ENCODE results near the gene LEFTY2.
"Not testable (repeated sequence)": the region's sequence is repeated elsewhere in the genome, so short reads cannot be mapped to it uniquely, and the experiment has no call there.

The LEFTY2 gene

DNA sequence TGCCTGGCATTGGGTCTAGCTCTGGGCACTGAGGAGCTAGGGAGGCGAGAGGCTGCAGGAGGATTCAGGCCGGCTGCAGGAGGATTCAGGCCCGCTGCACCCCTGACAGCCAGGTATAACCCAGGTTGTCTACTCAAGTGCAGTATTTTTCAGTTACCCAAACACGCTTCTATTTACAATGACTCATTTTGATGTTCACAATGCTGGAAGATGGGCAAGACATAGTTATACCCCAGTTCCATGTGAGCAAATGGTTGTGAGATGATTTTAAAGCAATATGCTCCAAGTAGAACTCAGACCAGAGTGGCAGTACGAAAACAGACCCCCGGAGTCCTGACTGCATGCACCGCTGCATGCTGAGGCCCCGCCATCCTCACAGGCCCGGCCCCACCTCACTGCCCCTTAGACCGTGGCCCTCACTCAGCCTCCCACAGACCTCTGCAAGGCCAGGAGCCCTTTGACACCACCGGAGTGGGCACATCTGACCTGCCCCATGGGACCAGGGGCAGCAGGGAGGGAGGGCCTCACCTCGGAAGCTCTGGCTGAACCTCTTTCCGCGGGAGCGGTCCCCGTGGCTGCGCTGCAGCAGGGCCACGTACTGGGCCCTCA lies 52.6 kb downstream of the LEFTY2 start:
- Histone ChIP-seq H3K9ac (ENCODE audit: low read length) (no peak overlapping the region), H3K79me2 (ENCODE audit: low read length) (peaks cover 4% of the 10 kb centered on the region; the same call in 1 of the 2 replicates), H3K9me2 (replicated peaks; ENCODE audit: insufficient read depth, low read length) (no peaks in the 10 kb centered on the region), H3K4me2 (ENCODE audit: low read depth, low read length) (no peak overlapping the region), H3K36me3 (replicated peaks; ENCODE audit: insufficient read depth, low read length) (no peaks in the 10 kb centered on the region), H3K4me1 (ENCODE audit: low read length) (no peaks in the 10 kb centered on the region), H4K20me1 (ENCODE audit: insufficient read depth, low read length) (no peaks in the 10 kb centered on the region), H2AFZ (ENCODE audit: low read length) (no peak overlapping the region), H3K27ac (ENCODE audit: low read length) (no peak overlapping the region), H3K4me3 (ENCODE audit: low read length) (no peak overlapping the region), H3F3A (ENCODE audit: insufficient read depth, low read length) (no peaks in the 10 kb centered on the region; the same call in 1 of the 2 replicates), H3K9me3 (replicated peaks; ENCODE audit: insufficient read depth, low read length) (no peaks in the 10 kb centered on the region), H3K27me3 (replicated peaks; ENCODE audit: insufficient read depth, low read length) (no peaks in the 10 kb centered on the region)
- no peak for TF ChIP-seq EZH2phosphoT487 (IDR thresholded peaks at IDR 0.05; ENCODE audit: low read length)
- TF ChIP-seq EZH2 (optimal IDR thresholded peaks at IDR 0.05; ENCODE audit: low read depth, low read length), result no peak
- TF ChIP-seq, protein P1, sequence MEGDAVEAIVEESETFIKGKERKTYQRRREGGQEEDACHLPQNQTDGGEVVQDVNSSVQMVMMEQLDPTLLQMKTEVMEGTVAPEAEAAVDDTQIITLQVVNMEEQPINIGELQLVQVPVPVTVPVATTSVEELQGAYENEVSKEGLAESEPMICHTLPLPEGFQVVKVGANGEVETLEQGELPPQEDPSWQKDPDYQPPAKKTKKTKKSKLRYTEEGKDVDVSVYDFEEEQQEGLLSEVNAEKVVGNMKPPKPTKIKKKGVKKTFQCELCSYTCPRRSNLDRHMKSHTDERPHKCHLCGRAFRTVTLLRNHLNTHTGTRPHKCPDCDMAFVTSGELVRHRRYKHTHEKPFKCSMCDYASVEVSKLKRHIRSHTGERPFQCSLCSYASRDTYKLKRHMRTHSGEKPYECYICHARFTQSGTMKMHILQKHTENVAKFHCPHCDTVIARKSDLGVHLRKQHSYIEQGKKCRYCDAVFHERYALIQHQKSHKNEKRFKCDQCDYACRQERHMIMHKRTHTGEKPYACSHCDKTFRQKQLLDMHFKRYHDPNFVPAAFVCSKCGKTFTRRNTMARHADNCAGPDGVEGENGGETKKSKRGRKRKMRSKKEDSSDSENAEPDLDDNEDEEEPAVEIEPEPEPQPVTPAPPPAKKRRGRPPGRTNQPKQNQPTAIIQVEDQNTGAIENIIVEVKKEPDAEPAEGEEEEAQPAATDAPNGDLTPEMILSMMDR (IDR thresholded peaks at IDR 0.05; ENCODE audit: low read length), result no peak
- DNase-seq, result no peak

DNA sequence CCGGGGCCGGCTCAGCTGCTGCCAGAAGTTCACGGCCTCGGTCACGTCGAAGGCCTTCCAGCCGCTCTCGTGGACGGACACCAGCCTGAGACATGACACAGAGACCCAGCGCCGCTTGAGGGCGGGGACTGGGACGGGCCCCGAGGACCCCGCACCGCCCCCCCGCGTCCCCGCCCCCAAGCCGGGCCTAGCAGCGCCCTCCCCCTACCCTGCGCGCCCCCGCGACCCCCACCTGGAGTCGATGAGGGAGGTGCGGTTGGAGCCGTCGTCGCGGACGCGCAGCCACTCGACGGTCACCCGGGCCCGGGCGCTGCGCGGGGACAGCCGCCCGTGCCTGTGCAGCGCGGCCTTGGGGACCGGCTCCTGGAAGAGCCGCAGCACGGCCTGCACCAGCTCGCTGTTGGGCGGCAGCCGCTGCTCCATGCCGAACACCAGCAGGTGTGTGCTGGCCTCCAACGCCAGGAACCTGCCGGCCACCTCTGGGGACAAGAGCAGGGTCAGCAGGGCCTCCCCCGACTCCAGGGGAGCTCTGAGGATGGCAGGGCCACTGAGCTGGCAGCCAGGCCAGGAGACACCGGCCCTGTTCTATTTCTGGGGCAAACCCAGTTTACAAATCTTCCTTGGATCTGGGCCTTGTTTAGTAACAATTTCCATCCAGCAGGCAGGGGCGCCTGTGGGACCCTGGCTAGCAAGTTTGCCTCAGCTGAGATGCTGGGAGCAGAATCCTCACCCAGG lies 53.3 kb downstream of the LEFTY2 start:
- H3K9me2 ChIP-seq (replicated peaks; ENCODE audit: insufficient read depth, low read length); H3K36me3 ChIP-seq (replicated peaks; ENCODE audit: insufficient read depth, low read length); H3K9ac ChIP-seq (ENCODE audit: low read length); H4K20me1 ChIP-seq (ENCODE audit: insufficient read depth, low read length); H3K27ac ChIP-seq (ENCODE audit: low read length); H3K4me3 ChIP-seq (ENCODE audit: low read length); H3K4me1 ChIP-seq (ENCODE audit: low read length); H2AFZ ChIP-seq (ENCODE audit: low read length); DNase-seq; H3K27me3 ChIP-seq (replicated peaks; ENCODE audit: insufficient read depth, low read length); H3K4me2 ChIP-seq (ENCODE audit: low read depth, low read length); H3K9me3 ChIP-seq (replicated peaks; ENCODE audit: insufficient read depth, low read length); H3F3A ChIP-seq (ENCODE audit: insufficient read depth, low read length): not testable (repeated sequence)
- H3K79me2 ChIP-seq (ENCODE audit: low read length), result peaks cover 10% of the 10 kb centered on the region

DNA sequence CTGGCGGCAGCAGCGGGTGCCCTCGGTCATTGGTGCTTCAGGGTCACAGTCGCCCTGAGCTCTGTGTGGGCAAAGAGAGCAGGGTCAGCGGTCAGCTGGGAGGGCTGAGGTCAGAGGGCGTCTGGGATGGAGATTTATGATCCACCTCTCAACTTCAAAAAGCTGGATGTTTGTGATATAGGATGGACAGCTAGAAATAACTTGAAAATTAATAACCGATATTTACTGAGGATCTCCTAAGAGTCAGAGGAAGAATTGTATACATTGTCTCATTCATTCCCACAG lies 54.0 kb downstream of the LEFTY2 start:
- Histone ChIP-seq H3K27me3 (replicated peaks; ENCODE audit: insufficient read depth, low read length) (no peaks in the 10 kb centered on the region), H3K36me3 (replicated peaks; ENCODE audit: insufficient read depth, low read length) (no peaks in the 10 kb centered on the region), H4K20me1 (ENCODE audit: insufficient read depth, low read length) (no peaks in the 10 kb centered on the region), H3K4me1 (ENCODE audit: low read length) (no peaks in the 10 kb centered on the region), H3K9me3 (replicated peaks; ENCODE audit: insufficient read depth, low read length) (no peaks in the 10 kb centered on the region), H3K9me2 (replicated peaks; ENCODE audit: insufficient read depth, low read length) (no peaks in the 10 kb centered on the region), H2AFZ (ENCODE audit: low read length) (no peak overlapping the region), H3K27ac (ENCODE audit: low read length) (no peak overlapping the region), H3K9ac (ENCODE audit: low read length) (no peak overlapping the region), H3K4me2 (ENCODE audit: low read depth, low read length) (no peak overlapping the region), H3F3A (ENCODE audit: insufficient read depth, low read length) (peaks cover 13% of the 10 kb centered on the region), H3K4me3 (ENCODE audit: low read length) (no peak overlapping the region), H3K79me2 (ENCODE audit: low read length) (peaks cover 18% of the 10 kb centered on the region)
- TF ChIP-seq, protein P1 (IDR thresholded peaks at IDR 0.05; ENCODE audit: low read length), result no peak
- TF ChIP-seq EZH2phosphoT487 (IDR thresholded peaks at IDR 0.05; ENCODE audit: low read length), result no peak
- DNase-seq, result no peak

All from MM.1S (cell line).